H1 (cell line): Measurements from ENCODE around the gene ASIC5. TPM values are rescaled to one million over a fixed set of nuclear protein-coding genes. Genes with fewer than 3 reads are reported as not detected.

ENCODE experiments used
- CTCF ChIA-PET: fragments of 300-600 bp; sonication (Branson Sonifier 250); formaldehyde crosslinking; loops from one replicate; lab custom pipeline; 2021; ENCODE audit not compliant: partially characterized antibody; lab: Charles Lee
- POLR2A ChIA-PET: fragments of 300-600 bp; sonication (Branson Sonifier 250); formaldehyde crosslinking; loops from one replicate; lab custom pipeline; 2021; ENCODE audit warnings: inconsistent platforms; ENCODE audit not compliant: partially characterized antibody; lab: Charles Lee
- DNase-seq, 2 experiments: peaks; one replicate each; pipeline versions ENCODE4 v3.0.0 to v3.0.0-alpha.2; 2010 to 2022; ENCODE audit warnings: low spot score in 2 of 2, low read depth in 1 of 2, mixed read lengths in 1 of 2
- FAIRE-seq: peaks from 2 replicates; lab custom pipeline; 2011; peaks lifted over from hg19 to GRCh38; lab: Jason Lieb, UNC
- H2AFZ ChIP-seq: 2 replicates; pipeline ENCODE4 v1.8.1; 2012; ENCODE audit warnings: low read length, inconsistent platforms
- H2AK5ac ChIP-seq: 2 replicates; pipeline ENCODE4 v1.6.1; 2013; ENCODE audit warnings: low read depth, low read length
- H2BK120ac ChIP-seq: replicated peaks from 2 replicates; pipeline ENCODE3; 2013; ENCODE audit warnings: low read depth, low read length, inconsistent platforms
- H2BK12ac ChIP-seq: 2 replicates; pipeline ENCODE4 v1.6.1; 2013; ENCODE audit warnings: low read depth, low read length
- H2BK15ac ChIP-seq: 2 replicates; pipeline ENCODE4 v1.6.1; 2013; ENCODE audit warnings: low read length
- H2BK20ac ChIP-seq: 2 replicates; pipeline ENCODE4 v1.6.1; 2013; ENCODE audit warnings: low read length
- H2BK5ac ChIP-seq: 2 replicates; pipeline ENCODE4 v1.6.1; 2013; ENCODE audit warnings: low read depth, low read length
- H3K14ac ChIP-seq: 2 replicates; pipeline ENCODE4 v1.6.1; 2013; ENCODE audit warnings: inconsistent platforms; ENCODE audit not compliant: insufficient read length
- H3K18ac ChIP-seq: 2 replicates; pipeline ENCODE4 v1.6.1; 2013; ENCODE audit warnings: low read length; ENCODE audit errors: extremely low read depth
- H3K23ac ChIP-seq: 2 replicates; pipeline ENCODE4 v1.6.1; 2013; ENCODE audit warnings: inconsistent platforms; ENCODE audit not compliant: insufficient read length
- H3K23me2 ChIP-seq: 2 replicates; pipeline ENCODE4 v1.6.1; 2013; ENCODE audit warnings: low read depth, low read length
- H3K27ac ChIP-seq: 2 replicates; pipeline ENCODE4 v1.6.1; 2011; ENCODE audit warnings: low read depth, low read length, inconsistent platforms
- H3K27me3 ChIP-seq, 4 experiments: replicated peaks in 1 of 4; 1 replicate in 1 of 4; 2 replicates in 3 of 4; pipeline versions ENCODE4 v1.6.1 to v1.8.1; 2011 to 2013; ENCODE audit warnings: low read length in 3 of 4, mild to moderate bottlenecking in 3 of 4, inconsistent platforms in 2 of 4, mixed read lengths in 2 of 4, moderate library complexity in 1 of 4; ENCODE audit not compliant: control insufficient read depth in 3 of 4, insufficient read depth in 3 of 4; ENCODE audit errors: extremely low read depth in 1 of 4
- H3K36me3 ChIP-seq, 4 experiments: 2 replicates each; pipeline versions ENCODE4 v1.6.1 to v1.8.1; 2011 to 2013; ENCODE audit warnings: mild to moderate bottlenecking in 4 of 4, low read length in 3 of 4, moderate library complexity in 2 of 4, control low read depth in 1 of 4, inconsistent platforms in 1 of 4; ENCODE audit not compliant: insufficient read depth in 4 of 4, control insufficient read depth in 2 of 4
- H3K4ac ChIP-seq: replicated peaks from 2 replicates; pipeline ENCODE3; 2013; ENCODE audit warnings: low read length, low read depth, mixed read lengths, inconsistent platforms; ENCODE audit not compliant: insufficient read length
- H3K4me1 ChIP-seq, 4 experiments: replicated peaks in 1 of 4; 1 replicate in 1 of 4; 2 replicates in 3 of 4; pipeline versions ENCODE4 v1.6.1 to v1.8.1; 2011 to 2013; ENCODE audit warnings: low read length in 3 of 4, inconsistent platforms in 2 of 4, mixed read lengths in 1 of 4; ENCODE audit not compliant: insufficient read depth in 4 of 4, control insufficient read depth in 3 of 4
- H3K4me2 ChIP-seq, 2 experiments: 2 replicates each; pipeline versions ENCODE4 v1.6.1 to v1.8.1; 2011 to 2013; ENCODE audit warnings: low read depth in 2 of 2, low read length in 2 of 2, control low read depth in 1 of 2, inconsistent platforms in 1 of 2, mild to moderate bottlenecking in 1 of 2; ENCODE audit not compliant: insufficient read depth in 1 of 2
- H3K4me3 ChIP-seq, 4 experiments: fragments of 200-600, 300-600 bp in 1 of 4; sonication (generic), shearing (Covaris generic), sonication (Bioruptor Twin) in 1 of 4; 2 replicates each; pipeline versions ENCODE4 v1.5.1 to v1.8.1; 2011 to 2016; ENCODE audit warnings: low read length in 4 of 4, low read depth in 3 of 4, control low read depth in 2 of 4, inconsistent platforms in 2 of 4, mild to moderate bottlenecking in 2 of 4, mixed read lengths in 1 of 4, moderate library complexity in 1 of 4; ENCODE audit not compliant: insufficient read depth in 2 of 4; ENCODE audit errors: extremely low read depth in 1 of 4
- H3K56ac ChIP-seq: replicated peaks from 2 replicates; pipeline ENCODE3; 2013; ENCODE audit warnings: low read depth, mild to moderate bottlenecking, mixed read lengths, low read length, inconsistent platforms; ENCODE audit not compliant: insufficient read length
- H3K79me1 ChIP-seq: 2 replicates; pipeline ENCODE4 v1.6.1; 2013; ENCODE audit warnings: low read depth, low read length, control low read depth
- H3K79me2 ChIP-seq, 2 experiments: 2 replicates each; pipeline versions ENCODE4 v1.6.1 to v1.8.1; 2012 to 2013; ENCODE audit warnings: low read length in 2 of 2, mild to moderate bottlenecking in 2 of 2, inconsistent platforms in 1 of 2; ENCODE audit not compliant: insufficient read depth in 2 of 2, control insufficient read depth in 1 of 2
- H3K9ac ChIP-seq, 4 experiments: replicated peaks in 1 of 4; 1 replicate in 1 of 4; 2 replicates in 3 of 4; pipeline versions ENCODE4 v1.6.1 to v1.8.1; 2011 to 2013; ENCODE audit warnings: low read depth in 3 of 4, low read length in 3 of 4, control low read depth in 2 of 4, mild to moderate bottlenecking in 2 of 4, moderate library complexity in 2 of 4, inconsistent platforms in 1 of 4; ENCODE audit errors: extremely low read depth in 1 of 4
- H3K9me3 ChIP-seq, 2 experiments: 2 replicates each; pipeline versions ENCODE4 v1.6.1 to v1.8.1; 2012 to 2013; ENCODE audit warnings: mild to moderate bottlenecking in 2 of 2, moderate library complexity in 2 of 2, control low read depth in 1 of 2, inconsistent platforms in 1 of 2, low read depth in 1 of 2, low read length in 1 of 2, mixed read lengths in 1 of 2; ENCODE audit not compliant: insufficient read depth in 2 of 2
- H4K20me1 ChIP-seq, 2 experiments: replicated peaks in 1 of 2; 2 replicates each; pipeline versions ENCODE3 to v1.8.1; 2011 to 2013; ENCODE audit warnings: inconsistent platforms in 2 of 2, low read length in 2 of 2, mild to moderate bottlenecking in 1 of 2; ENCODE audit not compliant: insufficient read depth in 2 of 2, control insufficient read depth in 1 of 2
- H4K5ac ChIP-seq: 2 replicates; pipeline ENCODE4 v1.6.1; 2013; ENCODE audit warnings: low read length, low read depth, mixed read lengths, inconsistent platforms; ENCODE audit not compliant: insufficient read length
- H4K8ac ChIP-seq: 2 replicates; pipeline ENCODE4 v1.8.0; 2013; ENCODE audit warnings: mild to moderate bottlenecking, moderate library complexity, low read length, inconsistent platforms; ENCODE audit not compliant: insufficient read depth; ENCODE audit errors: extremely low read depth
- H4K91ac ChIP-seq: replicated peaks from 2 replicates; pipeline ENCODE3; 2013; ENCODE audit warnings: low read length, mixed read lengths, inconsistent platforms; ENCODE audit not compliant: insufficient read length
- ASH2L ChIP-seq: fragments of 200-600, 300-600 bp; sonication (generic); IDR thresholded peaks from one replicate; pipeline ENCODE4 v1.7.1; 2017; ENCODE audit warnings: low read length
- ATF2 ChIP-seq: IDR thresholded peaks from 2 replicates; pipeline ENCODE4 v1.6.1; 2012; ENCODE audit warnings: low read length, inconsistent platforms
- CBX8 ChIP-seq: fragments of 300-800, 300-1000 bp; sonication (generic); IDR thresholded peaks from 2 replicates; pipeline ENCODE4 v1.7.1; 2016; ENCODE audit warnings: low read depth, low read length, borderline replicate concordance
- EP300 ChIP-seq, 2 experiments: IDR thresholded peaks; 1 replicate in 1 of 2; 2 replicates in 1 of 2; pipeline ENCODE4 v1.6.1; 2011 to 2012; ENCODE audit warnings: low read depth in 2 of 2, low read length in 2 of 2, mild to moderate bottlenecking in 2 of 2, borderline replicate concordance in 1 of 2, inconsistent platforms in 1 of 2, moderate library complexity in 1 of 2
- EZH2 ChIP-seq: fragments of 200-600 bp; sonication (generic); IDR thresholded peaks from 2 replicates; pipeline ENCODE4 v1.7.1; 2012; ENCODE audit warnings: low read depth, mild to moderate bottlenecking, moderate library complexity, low read length, inconsistent platforms; ENCODE audit not compliant: severe bottlenecking
- FOSL1 ChIP-seq: IDR thresholded peaks from 2 replicates; pipeline ENCODE4 v1.6.1; 2011; ENCODE audit warnings: mild to moderate bottlenecking, low read depth, low read length, moderate library complexity; ENCODE audit not compliant: insufficient read depth
- RAD21 ChIP-seq, 2 experiments: IDR thresholded peaks in 1 of 2; conservative IDR thresholded peaks in 1 of 2; 2 replicates each; pipeline ENCODE4 v1.6.1; 2011; ENCODE audit warnings: low read depth in 2 of 2, low read length in 2 of 2, improper control_type of control experiment in 1 of 2, inconsistent platforms in 1 of 2, mild to moderate bottlenecking in 1 of 2, moderate library complexity in 1 of 2
- SIX5 ChIP-seq: IDR thresholded peaks from 2 replicates; pipeline ENCODE4 v1.6.1; 2011; ENCODE audit warnings: mild to moderate bottlenecking, low read depth, low read length
- SP2 ChIP-seq: IDR thresholded peaks from 2 replicates; pipeline ENCODE4 v1.6.1; 2012; ENCODE audit warnings: mild to moderate bottlenecking, low read length, inconsistent platforms
- SUZ12 ChIP-seq: fragments of 200-600 bp; sonication (generic); IDR thresholded peaks from 2 replicates; pipeline ENCODE4 v1.6.1; 2012; ENCODE audit warnings: mild to moderate bottlenecking, inconsistent platforms, low read length, moderate library complexity, mixed read lengths
- TAF1 ChIP-seq: IDR thresholded peaks from 2 replicates; pipeline ENCODE4 v1.6.1; 2011; ENCODE audit warnings: mild to moderate bottlenecking, low read depth, low read length
- WGBS, 2 experiments: shearing (Covaris generic) in 1 of 2; methylation state at CpG; one replicate each; pipeline versions ENCODE4 v1.1.6 to v1.1.7; 2013 to 2015; ENCODE audit warnings: low lambda C conversion rate in 2 of 2, mixed read lengths in 2 of 2, inconsistent platforms in 1 of 2, low coverage in 1 of 2, missing lambda C conversion rate in 1 of 2; ENCODE audit not compliant: insufficient replicate concordance in 2 of 2, insufficient coverage in 1 of 2, insufficient read length in 1 of 2; ENCODE audit errors: extremely low coverage in 1 of 2, missing lambda C conversion rate in 1 of 2; 5-methylcytosine and 5-hydroxymethylcytosine counted together
- polyA plus RNA-seq, 7 experiments: library from polyadenylated mRNA; depleted of rRNA in 3 of 7; stranded (reverse) in 5 of 7; unstranded in 2 of 7; fragments of >200 nt in 5 of 7; fragments of 200-250 nt in 2 of 7; gene quantifications; 1 replicate in 5 of 7; 2 replicates in 1 of 7; 4 replicates in 1 of 7; pipeline versions ENCODE4 v1.2.1 to v1.2.3, GENCODE V29; 2011 to 2013; ENCODE audit warnings: missing spikeins in 2 of 7, mixed read lengths in 2 of 7
- total RNA-seq: library from RNA; stranded (reverse); fragmentation: NEBNext Ultra II Directional; extraction: Animal tissue kit (Norgen Biotek cat#: 25700); gene quantifications from 2 replicates; pipeline ENCODE4 v1.2.1, GENCODE V29; 2021

The ASIC5 gene
- total and polyA plus RNA-seq, 2 of the 8 experiments (the other 6 are each of a cell fraction or from before 2014, with no cell fraction given) = not detected

DNA sequence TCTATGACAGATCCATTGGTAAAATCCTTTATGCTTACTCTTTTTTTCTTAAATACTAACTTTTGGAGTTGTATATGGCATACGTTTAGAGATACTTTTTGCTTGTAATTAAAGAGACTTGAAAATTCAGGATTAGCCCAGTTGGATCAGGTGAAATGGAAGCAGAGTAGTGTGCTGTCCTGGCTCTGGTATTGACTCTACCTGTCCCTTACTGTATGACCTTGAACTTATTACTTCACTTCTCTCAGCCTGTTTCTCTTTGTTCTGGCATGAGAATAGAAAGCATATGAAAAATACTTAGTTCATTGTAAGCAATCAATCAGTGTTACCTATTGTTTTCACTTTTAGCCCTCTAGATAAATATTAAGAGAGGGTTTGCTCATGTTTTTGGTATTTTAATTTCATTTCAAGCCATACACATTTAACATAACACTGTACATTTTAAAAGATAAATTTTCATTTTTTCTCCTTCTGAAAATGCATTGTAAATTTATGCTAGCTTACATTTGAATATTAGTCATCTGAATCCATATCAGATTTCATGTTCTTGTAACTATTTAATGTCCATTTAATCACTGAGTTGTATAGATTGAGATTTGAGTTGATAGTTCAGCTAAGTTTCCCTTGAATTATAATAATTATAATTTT is 71.4 kb downstream of the ASIC5 start:
- no peak overlapping the region for H2AK5ac ChIP-seq
- no peak overlapping the region for H3K56ac ChIP-seq
- H2BK12ac ChIP-seq = no peak overlapping the region
- H3K4ac ChIP-seq = no peak overlapping the region
- no peak overlapping the region for H4K91ac ChIP-seq
- no peak overlapping the region for H2BK5ac ChIP-seq
- no peaks in the 10 kb centered on the region for H3K27me3 ChIP-seq
- H3K23me2 ChIP-seq = no peaks in the 10 kb centered on the region
- no peaks in the 10 kb centered on the region for H3K9me3 ChIP-seq
- no peak overlapping the region for H3K4me3 ChIP-seq
- H3K18ac ChIP-seq = no peak overlapping the region
- H2BK15ac ChIP-seq = no peak overlapping the region
- H2AFZ ChIP-seq = no peak overlapping the region
- ChIA-PET POLR2A (no interaction called here), CTCF (interaction anchor here (1.5 to 1.7 kb wide), 3 partner anchors 14 to 351 kb away, joined by 4 to 6 read pairs (median 5); no protein-coding TSS in a partner anchor)
- H3K9ac ChIP-seq = no peak overlapping the region
- H3K79me2 ChIP-seq = no peaks in the 10 kb centered on the region
- no peaks in the 10 kb centered on the region for H4K20me1 ChIP-seq
- H3K4me1 ChIP-seq = peaks cover 0 to 2% (median 0%) of the 10 kb centered on the region in 4 experiments; a peak in 1 of 7 replicates
- no peak overlapping the region for H3K23ac ChIP-seq
- DNase-seq (no peak), FAIRE-seq (no peak)
- no peak overlapping the region for H2BK20ac ChIP-seq
- no peaks in the 10 kb centered on the region for H3K79me1 ChIP-seq
- 96% methylated on average over 1 of the region's 1 CpG; no CpG with 5 or more reads in 1 of the 2 experiments for WGBS, 2 experiments
- H3K14ac ChIP-seq = no peak overlapping the region
- no peak overlapping the region for H3K27ac ChIP-seq
- no peak overlapping the region for H2BK120ac ChIP-seq
- H3K36me3 ChIP-seq = no peaks in the 10 kb centered on the region
- H4K5ac ChIP-seq = no peak overlapping the region
- H4K8ac ChIP-seq = no peak overlapping the region
- no peak overlapping the region for H3K4me2 ChIP-seq
- TF ChIP-seq SP2 (no peak), ASH2L (no peak), RAD21 (IDR thresholded peaks at IDR 0.05 in 1 of 2, conservative IDR thresholded peaks at IDR 0.05 in 1 of 2; ENCODE audit: low read depth in 2 of 2, low read length in 2 of 2) (no peak), EP300 (IDR thresholded peaks at IDR 0.05; ENCODE audit: borderline replicate concordance in 1 of 2, low read depth in 2 of 2, low read length in 2 of 2) (no peak), EZH2 (no peak), CBX8 (no peak), FOSL1 (no peak), SUZ12 (no peak), SIX5 (no peak), ATF2 (no peak), TAF1 (no peak)
